Activated CD8-positive, alpha-beta T cell treated with anti-CD3 and anti-CD28 coated beads for 36 hours (primary cell): Measurements from ENCODE around the gene SMG6. TPM values are rescaled to one million over a fixed set of nuclear protein-coding genes. Genes with fewer than 3 reads are reported as not detected.

Experiments
- ATAC-seq: fragments of 200-7000 bp; cut with Tn5 transposase; one replicate; pipeline ENCODE4 v1.10.0; 2021; ENCODE audit warnings: mild to moderate bottlenecking, moderate library complexity
- CTCF ChIA-PET: fragments of 350-600 bp; sonication (Branson Sonifier 250); formaldehyde crosslinking; loops from one replicate; lab custom pipeline; 2021; ENCODE audit warnings: antibody characterized with exemption; lab: Charles Lee
- POLR2A ChIA-PET: fragments of 350-600 bp; sonication (Branson Sonifier 250); formaldehyde crosslinking; loops from one replicate; lab custom pipeline; 2021; ENCODE audit warnings: antibody characterized with exemption; lab: Charles Lee
- DNase-seq: peaks from one replicate; pipeline ENCODE4 v3.0.0-alpha.2; 2020
- H3K27ac Mint-ChIP-seq: one replicate; pipeline ENCODE4 v1.8.0; 2021; ENCODE audit warnings: mild to moderate bottlenecking, mixed read lengths
- H3K27me3 Mint-ChIP-seq: one replicate; pipeline ENCODE4 v1.8.0; 2021; ENCODE audit warnings: mixed read lengths
- H3K36me3 Mint-ChIP-seq: one replicate; pipeline ENCODE4 v1.8.0; 2021; ENCODE audit warnings: low read depth, mixed read lengths
- H3K4me1 Mint-ChIP-seq: one replicate; pipeline ENCODE4 v1.8.0; 2021; ENCODE audit warnings: low read depth, mixed read lengths
- H3K4me3 Mint-ChIP-seq: one replicate; pipeline ENCODE4 v1.8.0; 2021; ENCODE audit warnings: mild to moderate bottlenecking, moderate library complexity, mixed read lengths
- H3K9me3 Mint-ChIP-seq: one replicate; pipeline ENCODE4 v1.8.0; 2021; ENCODE audit warnings: mixed read lengths
- CTCF ChIP-seq: fragments of 200-600 bp; IDR thresholded peaks from one replicate; pipeline ENCODE4 v1.8.0; 2022; ENCODE audit warnings: antibody characterized with exemption, mild to moderate bottlenecking
- intact Hi-C: fragments of 100-400 bp; cut with micrococcal nuclease; formaldehyde crosslinking; loops from one replicate; pipeline ENCODE4 v1.10.0; 2022
- total RNA-seq, 2 experiments: library from RNA; stranded (reverse); gene quantifications; one replicate each; pipeline ENCODE4 v1.2.3, GENCODE V29; 2021

SMG6 gene
- total RNA-seq, 2 experiments from 2014 or later, result 39.6 to 40.4 TPM

GRCh38 chr17:2120586-2121335, 182.8 kb downstream of the SMG6 start:
- H3K4me3 Mint-ChIP-seq, result no peak overlapping the region
- ATAC-seq (no peak), DNase-seq (no peak)
- POLR2A ChIA-PET, result interaction anchor here (1.0 kb wide), 1 partner anchor 48 kb away, joined by 3 read pairs; no protein-coding TSS in a partner anchor
- H3K4me1 Mint-ChIP-seq, result peaks cover 20% of the 10 kb centered on the region
- H3K27ac Mint-ChIP-seq, result no peak overlapping the region
- intact Hi-C loops, result no loop called here
- H3K36me3 Mint-ChIP-seq, result peaks cover 5% of the 10 kb centered on the region
- H3K27me3 Mint-ChIP-seq, result no peaks in the 10 kb centered on the region
- no peak for TF ChIP-seq CTCF
- CTCF ChIA-PET, result interaction anchor here (0.9 to 2.3 kb wide), 9 partner anchors 17 to 124 kb away, joined by 3 to 11 read pairs (median 3); partner anchors contain the start of gene HIC1
- H3K9me3 Mint-ChIP-seq, result no peaks in the 10 kb centered on the region

GRCh38 chr17:2113279-2113622, 190.3 kb downstream of the SMG6 start:
- ATAC-seq (no peak), DNase-seq (no peak)
- Mint-ChIP-seq H3K36me3 (peaks cover 1% of the 10 kb centered on the region), H3K27me3 (no peaks in the 10 kb centered on the region), H3K9me3 (no peaks in the 10 kb centered on the region), H3K4me3 (no peak overlapping the region), H3K4me1 (peaks cover 3% of the 10 kb centered on the region), H3K27ac (no peak overlapping the region)
- CTCF ChIA-PET, result interaction anchor here (0.5 to 1.0 kb wide), 2 partner anchors 9 to 55 kb away, joined by 3 to 4 read pairs; no protein-coding TSS in a partner anchor
- intact Hi-C loops, result no loop called here
- POLR2A ChIA-PET, result no interaction called here
- no peak for TF ChIP-seq CTCF

- TF ChIP-seq CTCF, result no peak
- H3K27ac Mint-ChIP-seq, result no peak overlapping the region
- no peaks in the 10 kb centered on the region for H3K9me3 Mint-ChIP-seq
- POLR2A ChIA-PET, result interaction anchor here (0.9 to 1.1 kb wide), 2 partner anchors 22 to 73 kb away, joined by 3 read pairs; no protein-coding TSS in a partner anchor
- ATAC-seq, result no peak
- DNase-seq, result no peak
- intact Hi-C loops, result no loop called here
- peaks cover 1% of the 10 kb centered on the region for H3K36me3 Mint-ChIP-seq
- no peaks in the 10 kb centered on the region for H3K27me3 Mint-ChIP-seq
- no peak overlapping the region for H3K4me3 Mint-ChIP-seq
- peaks cover 3% of the 10 kb centered on the region for H3K4me1 Mint-ChIP-seq
- CTCF ChIA-PET, result interaction anchor here (1.0 kb wide), 1 partner anchor 55 kb away, joined by 3 read pairs; no protein-coding TSS in a partner anchor
Measured at GRCh38 chr17:2111691-2112090, 191.9 kb downstream of the SMG6 start.

GRCh38 chr17:2110436-2110835, 193.1 kb downstream of the SMG6 start:
- H3K9me3 Mint-ChIP-seq, result no peaks in the 10 kb centered on the region
- no peak for TF ChIP-seq CTCF

GRCh38 chr17:2108170-2108569, 195.4 kb downstream of the SMG6 start:
- H3K27me3 Mint-ChIP-seq, result no peaks in the 10 kb centered on the region
- intact Hi-C loops, result no loop called here
- H3K4me3 Mint-ChIP-seq, result no peak overlapping the region
- TF ChIP-seq CTCF, result no peak
- POLR2A ChIA-PET, result no interaction called here
- DNase-seq, result no peak
- H3K4me1 Mint-ChIP-seq, result peaks cover 11% of the 10 kb centered on the region
- no peaks in the 10 kb centered on the region for H3K9me3 Mint-ChIP-seq
- CTCF ChIA-PET, result interaction anchor here (1.3 to 1.6 kb wide), 3 partner anchors 20 to 174 kb away, joined by 3 to 4 read pairs (median 3); no protein-coding TSS in a partner anchor
- H3K27ac Mint-ChIP-seq, result no peak overlapping the region
- ATAC-seq, result no peak
- H3K36me3 Mint-ChIP-seq, result peaks cover 2% of the 10 kb centered on the region

More at GRCh38 chr17:2110436-2110835, 193.1 kb downstream of the SMG6 start:
- ChIA-PET POLR2A (interaction anchor here (0.8 kb wide), 1 partner anchor 9 kb away, joined by 3 read pairs; no protein-coding TSS in a partner anchor), CTCF (no interaction called here)
- Mint-ChIP-seq H3K36me3 (peaks cover 1% of the 10 kb centered on the region), H3K27me3 (no peaks in the 10 kb centered on the region), H3K27ac (no peak overlapping the region), H3K4me3 (no peak overlapping the region), H3K4me1 (peaks cover 8% of the 10 kb centered on the region)
- intact Hi-C loops, result no loop called here
- DNase-seq (no peak), ATAC-seq (no peak)
